Tibial nerve (tissue), 3 donors: ENCODE data around the gene PLEKHJ1.

Experiments used
- CTCF ChIP-seq, 5 experiments: fragments of 200-600 bp in 3 of 5; fragments of 450-650 bp in 2 of 5; sonication (generic) in 3 of 5; IDR thresholded peaks; one replicate each; pipeline ENCODE4 v1.5.1; 2016 to 2019; ENCODE audit warnings: antibody characterized with exemption in 5 of 5, mild to moderate bottlenecking in 3 of 5, moderate library complexity in 2 of 5
- POLR2A ChIP-seq, 2 donors: fragments of 450-650 bp; IDR thresholded peaks; one replicate each; pipeline ENCODE4 v1.6.1; 2017; ENCODE audit warnings: antibody characterized with exemption in 2 of 2, mild to moderate bottlenecking in 2 of 2, moderate library complexity in 2 of 2

GRCh38 chr19:2280633-2281264 is 44.6 kb upstream of the PLEKHJ1 start:
- TF ChIP-seq CTCF (IDR thresholded peaks at IDR 0.05) (no peak), POLR2A (IDR thresholded peaks at IDR 0.05) (no peak)
